ENCODE results near the gene NTHL1. TPM values are rescaled to one million over a fixed set of nuclear protein-coding genes. Genes with fewer than 3 reads are reported as not detected.

NTHL1 gene
- total RNA-seq, 1 donor from 2014 or later, result 57.7 TPM

- peaks cover 30% of the 10 kb centered on the region for H3K4me1 Mint-ChIP-seq
- H3K36me3 Mint-ChIP-seq (ENCODE audit: low read depth), result peaks cover 34% of the 10 kb centered on the region
- peak; percentile 97 for DNase-seq
- no peaks in the 10 kb centered on the region for H3K27me3 Mint-ChIP-seq
- H3K9me3 Mint-ChIP-seq, result no peaks in the 10 kb centered on the region
- no peak overlapping the region for H3K4me3 Mint-ChIP-seq
- intact Hi-C loops (cut with micrococcal nuclease), result loop anchor here (10.0 kb wide), 1 partner anchor 211 kb away; the partner anchor contains the start of genes BRICD5 and PGP
- no peak overlapping the region for H3K27ac Mint-ChIP-seq
Observed at GRCh38 chr16:2003827-2004641, 43.6 kb downstream of the NTHL1 start.

GRCh38 chr16:2003231-2003826 is 44.3 kb downstream of the NTHL1 start:
- intact Hi-C loops (cut with micrococcal nuclease), result loop anchor here (10.0 kb wide), 1 partner anchor 211 kb away; the partner anchor contains the start of genes BRICD5 and PGP
- H3K4me3 Mint-ChIP-seq, result no peak overlapping the region
- H3K27me3 Mint-ChIP-seq, result no peaks in the 10 kb centered on the region
- DNase-seq, result no peak
- H3K9me3 Mint-ChIP-seq, result no peaks in the 10 kb centered on the region
- peaks cover 32% of the 10 kb centered on the region for H3K36me3 Mint-ChIP-seq (ENCODE audit: low read depth)
- no peak overlapping the region for H3K27ac Mint-ChIP-seq
- H3K4me1 Mint-ChIP-seq, result peaks cover 25% of the 10 kb centered on the region

GRCh38 chr16:2002406-2003230 is 45.0 kb downstream of the NTHL1 start:
- Mint-ChIP-seq H3K27me3 (no peaks in the 10 kb centered on the region), H3K27ac (no peak overlapping the region), H3K4me3 (no peak overlapping the region), H3K4me1 (peaks cover 20% of the 10 kb centered on the region), H3K36me3 (ENCODE audit: low read depth) (peaks cover 28% of the 10 kb centered on the region), H3K9me3 (no peaks in the 10 kb centered on the region)
- no peak for DNase-seq
- intact Hi-C loops (cut with micrococcal nuclease), result loop anchor here (10.0 kb wide), 1 partner anchor 212 kb away; the partner anchor contains the start of genes BRICD5 and PGP

- Mint-ChIP-seq H3K4me3 (no peak overlapping the region), H3K27ac (no peak overlapping the region), H3K36me3 (ENCODE audit: low read depth) (peaks cover 29% of the 10 kb centered on the region), H3K4me1 (peaks cover 13% of the 10 kb centered on the region), H3K27me3 (no peaks in the 10 kb centered on the region), H3K9me3 (no peaks in the 10 kb centered on the region)
- DNase-seq, result no peak
- intact Hi-C loops (cut with micrococcal nuclease), result loop anchor here (10.0 kb wide), 1 partner anchor 213 kb away; the partner anchor contains the start of genes BRICD5 and PGP
Observed at GRCh38 chr16:2001456-2002355, 45.9 kb downstream of the NTHL1 start.

GRCh38 chr16:2001035-2001434 is 46.6 kb downstream of the NTHL1 start:
- no peak overlapping the region for H3K27ac Mint-ChIP-seq
- H3K4me1 Mint-ChIP-seq, result peaks cover 11% of the 10 kb centered on the region
- no peak for DNase-seq
- no peaks in the 10 kb centered on the region for H3K9me3 Mint-ChIP-seq
- no peaks in the 10 kb centered on the region for H3K27me3 Mint-ChIP-seq
- intact Hi-C loops (cut with micrococcal nuclease), result loop anchor here (10.0 kb wide), 1 partner anchor 214 kb away; the partner anchor contains the start of genes BRICD5 and PGP
- no peak overlapping the region for H3K4me3 Mint-ChIP-seq
- H3K36me3 Mint-ChIP-seq (ENCODE audit: low read depth), result peaks cover 27% of the 10 kb centered on the region

- Mint-ChIP-seq H3K27ac (no peak overlapping the region), H3K4me1 (peaks cover 11% of the 10 kb centered on the region), H3K27me3 (no peaks in the 10 kb centered on the region), H3K36me3 (ENCODE audit: low read depth) (peaks cover 32% of the 10 kb centered on the region), H3K4me3 (no peak overlapping the region), H3K9me3 (no peaks in the 10 kb centered on the region)
- DNase-seq, result no peak
- intact Hi-C loops (cut with micrococcal nuclease), result loop anchor here (10.0 kb wide), 1 partner anchor 215 kb away; the partner anchor contains the start of genes BRICD5 and PGP
Observed at GRCh38 chr16:1999866-2000514, 47.6 kb downstream of the NTHL1 start.

GRCh38 chr16:1998852-1999801 is 48.5 kb downstream of the NTHL1 start:
- Mint-ChIP-seq H3K4me3 (no peak overlapping the region), H3K27me3 (no peaks in the 10 kb centered on the region), H3K9me3 (no peaks in the 10 kb centered on the region), H3K27ac (no peak overlapping the region), H3K4me1 (peaks cover 7% of the 10 kb centered on the region), H3K36me3 (ENCODE audit: low read depth) (peaks cover 32% of the 10 kb centered on the region)
- intact Hi-C loops (cut with micrococcal nuclease), result no loop called here
- no peak for DNase-seq

GRCh38 chr16:1998360-1998835 is 49.2 kb downstream of the NTHL1 start:
- Mint-ChIP-seq H3K27ac (no peak overlapping the region), H3K36me3 (ENCODE audit: low read depth) (peaks cover 32% of the 10 kb centered on the region), H3K9me3 (no peaks in the 10 kb centered on the region), H3K27me3 (no peaks in the 10 kb centered on the region), H3K4me1 (peaks cover 8% of the 10 kb centered on the region), H3K4me3 (no peak overlapping the region)
- no peak for DNase-seq
- intact Hi-C loops (cut with micrococcal nuclease), result no loop called here

- peaks cover 32% of the 10 kb centered on the region for H3K36me3 Mint-ChIP-seq (ENCODE audit: low read depth)
- DNase-seq, result no peak
- H3K4me3 Mint-ChIP-seq, result no peak overlapping the region
- no peaks in the 10 kb centered on the region for H3K9me3 Mint-ChIP-seq
- no peaks in the 10 kb centered on the region for H3K27me3 Mint-ChIP-seq
- H3K27ac Mint-ChIP-seq, result no peak overlapping the region
- intact Hi-C loops (cut with micrococcal nuclease), result no loop called here
- peaks cover 8% of the 10 kb centered on the region for H3K4me1 Mint-ChIP-seq
Observed at GRCh38 chr16:1997494-1998359, 49.9 kb downstream of the NTHL1 start.

- no peaks in the 10 kb centered on the region for H3K9me3 Mint-ChIP-seq
- intact Hi-C loops (cut with micrococcal nuclease), result loop anchor here (5.0 kb wide), 1 partner anchor 54 kb away; the partner anchor contains the start of genes NTHL1 and TSC2
- peak overlapping the region; percentile 74 for H3K27ac Mint-ChIP-seq
- H3K4me1 Mint-ChIP-seq, result peaks cover 19% of the 10 kb centered on the region
- peaks cover 17% of the 10 kb centered on the region for H3K36me3 Mint-ChIP-seq (ENCODE audit: low read depth)
- H3K27me3 Mint-ChIP-seq, result peaks cover 9% of the 10 kb centered on the region
- no peak overlapping the region for H3K4me3 Mint-ChIP-seq
- DNase-seq, result no peak
Observed at GRCh38 chr16:1993731-1994131, 53.9 kb downstream of the NTHL1 start.

Measured in activated CD4-positive, alpha-beta T cell treated with anti-CD3 and anti-CD28 coated beads, Interleukin-2, amount 10 ng/mL, durations not matched to agents 24 days and 14 days (primary cell).